Activated B cell treated with CpG ODN at 0.5 μM for 24 hours (primary cell): ENCODE data around the gene ZNF784. TPM values are rescaled to one million over a fixed set of nuclear protein-coding genes. Genes with fewer than 3 reads are reported as not detected.

Source experiments
- ATAC-seq: fragments of 200-7000 bp; cut with Tn5 transposase; one replicate; pipeline ENCODE4 v1.10.0; 2021; ENCODE audit warnings: low read depth, mild to moderate bottlenecking, moderate library complexity
- CTCF ChIA-PET: fragments of 350-600 bp; sonication (Branson Sonifier 250); formaldehyde crosslinking; loops from one replicate; lab custom pipeline; 2021; ENCODE audit warnings: antibody characterized with exemption; lab: Charles Lee
- POLR2A ChIA-PET: fragments of 350-600 bp; sonication (Branson Sonifier 250); formaldehyde crosslinking; loops from one replicate; lab custom pipeline; 2021; ENCODE audit warnings: antibody characterized with exemption; lab: Charles Lee
- DNase-seq: peaks from one replicate; pipeline ENCODE4 v3.0.0; 2022
- H3K27ac Mint-ChIP-seq: one replicate; pipeline ENCODE4 v1.8.0; 2020; ENCODE audit warnings: mixed read lengths
- H3K27me3 Mint-ChIP-seq: one replicate; pipeline ENCODE4 v1.8.0; 2021; ENCODE audit warnings: mixed read lengths
- H3K36me3 Mint-ChIP-seq: one replicate; pipeline ENCODE4 v1.8.0; 2021; ENCODE audit warnings: low read depth, mixed read lengths
- H3K4me1 Mint-ChIP-seq: one replicate; pipeline ENCODE4 v1.8.0; 2021; ENCODE audit warnings: mixed read lengths
- H3K4me3 Mint-ChIP-seq: one replicate; pipeline ENCODE4 v1.8.0; 2020; ENCODE audit warnings: mild to moderate bottlenecking, mixed read lengths
- H3K9me3 Mint-ChIP-seq: one replicate; pipeline ENCODE4 v1.8.0; 2020; ENCODE audit warnings: mixed read lengths
- CTCF ChIP-seq: fragments of 200-600 bp; IDR thresholded peaks from one replicate; pipeline ENCODE4 v1.8.0; 2022; ENCODE audit warnings: antibody characterized with exemption, mild to moderate bottlenecking
- intact Hi-C: fragments of 100-400 bp; cut with micrococcal nuclease; formaldehyde crosslinking; loops from one replicate; pipeline ENCODE4 v1.15.1; 2024
- total RNA-seq: library from RNA; stranded (reverse); gene quantifications from 2 replicates; pipeline ENCODE4 v1.2.3, GENCODE V29; 2022

The ZNF784 gene
- total RNA-seq, 1 donor from 2014 or later: 8.9 TPM

GRCh38 chr19:55647732-55648584 lies 23.6 kb upstream of the ZNF784 start, which contains the start of gene CCDC106:
TSS of gene CCDC106 (plus strand) at chr19:55648212. CDS start at chr19:55649047, 835 bp downstream.
- ChIA-PET POLR2A (interaction anchor here (0.6 to 4.7 kb wide), 13 partner anchors 10 to 564 kb away, joined by 3 to 45 read pairs (median 10); partner anchors contain the start of genes FIZ1, HSPBP1, ZNF524 and ZNF628), CTCF (interaction anchor here (1.0 to 4.4 kb wide), 2 partner anchors 11 to 15 kb away, joined by 4 to 33 read pairs; no protein-coding TSS in a partner anchor)
- H3K27ac Mint-ChIP-seq: peak within 1 kb of the TSS; percentile 95
- DNase-seq (peak; percentile 76), ATAC-seq (peak; percentile 23)
- TF ChIP-seq CTCF: no peak
- H3K4me3 Mint-ChIP-seq: peak within 1 kb of the TSS; percentile 95
- peaks cover 61% of the 10 kb centered on the region for H3K4me1 Mint-ChIP-seq
- no peaks in the 10 kb centered on the region for H3K9me3 Mint-ChIP-seq
- intact Hi-C loops: loop anchor here (10.0 kb wide), 2 partner anchors 667 to 1183 kb away; partner anchors contain the start of genes LENG9 and ZSCAN5A
- H3K27me3 Mint-ChIP-seq: no peaks in the 10 kb centered on the region
- peaks cover 39% of the 10 kb centered on the region for H3K36me3 Mint-ChIP-seq

GRCh38 chr19:55646889-55647731 lies 22.7 kb upstream of the ZNF784 start:
- ATAC-seq (peak; percentile 22), DNase-seq (no peak)
- Mint-ChIP-seq H3K27me3 (no peaks in the 10 kb centered on the region), H3K27ac (peak overlapping the region; percentile 95), H3K4me1 (peaks cover 62% of the 10 kb centered on the region), H3K4me3 (peak overlapping the region; percentile 95), H3K36me3 (peaks cover 36% of the 10 kb centered on the region), H3K9me3 (no peaks in the 10 kb centered on the region)
- no peak for TF ChIP-seq CTCF
- intact Hi-C loops: loop anchor here (10.0 kb wide), 2 partner anchors 668 to 1182 kb away; partner anchors contain the start of genes LENG9 and ZSCAN5A
- POLR2A ChIA-PET: interaction anchor here (0.6 to 4.7 kb wide), 13 partner anchors 10 to 1199 kb away, joined by 3 to 45 read pairs (median 10); partner anchors contain the start of genes FIZ1, LENG8, ZNF524 and ZNF628
- CTCF ChIA-PET: interaction anchor here (0.8 to 4.4 kb wide), 3 partner anchors 10 to 47 kb away, joined by 3 to 33 read pairs (median 4); partner anchors contain the start of genes FIZ1 and ZNF524

GRCh38 chr19:55645512-55645881 lies 21.1 kb upstream of the ZNF784 start:
- Mint-ChIP-seq H3K27ac (peak overlapping the region; percentile 53), H3K4me1 (peaks cover 69% of the 10 kb centered on the region), H3K4me3 (peak overlapping the region; percentile 28), H3K36me3 (peaks cover 28% of the 10 kb centered on the region), H3K27me3 (no peaks in the 10 kb centered on the region), H3K9me3 (no peaks in the 10 kb centered on the region)
- no peak for ATAC-seq
- CTCF ChIA-PET: interaction anchor here (4.4 kb wide), 1 partner anchor 12 kb away, joined by 33 read pairs; no protein-coding TSS in a partner anchor
- POLR2A ChIA-PET: interaction anchor here (0.7 to 4.7 kb wide), 4 partner anchors 9 to 391 kb away, joined by 3 to 47 read pairs (median 4); partner anchors contain the start of genes HSPBP1 and U2AF2
- TF ChIP-seq CTCF: no peak
- DNase-seq: no peak
- intact Hi-C loops: loop anchor here (10.0 kb wide), 2 partner anchors 669 to 1181 kb away; partner anchors contain the start of genes LENG9 and ZSCAN5A

- intact Hi-C loops: loop anchor here (5.0 to 10.0 kb wide), 4 partner anchors 183 to 1180 kb away; partner anchors contain the start of genes C19orf85, ISOC2, LENG9 and ZSCAN5A
- ATAC-seq (no peak), DNase-seq (no peak)
- no peaks in the 10 kb centered on the region for H3K9me3 Mint-ChIP-seq
- peaks cover 28% of the 10 kb centered on the region for H3K36me3 Mint-ChIP-seq
- ChIA-PET CTCF (interaction anchor here (1.0 to 4.4 kb wide), 2 partner anchors 8 to 12 kb away, joined by 3 to 33 read pairs; no protein-coding TSS in a partner anchor), POLR2A (interaction anchor here (0.6 to 4.7 kb wide), 7 partner anchors 8 to 391 kb away, joined by 3 to 47 read pairs (median 4); partner anchors contain the start of genes HSPBP1 and U2AF2)
- no peak for TF ChIP-seq CTCF
- no peaks in the 10 kb centered on the region for H3K27me3 Mint-ChIP-seq
- peak overlapping the region; percentile 96 for H3K27ac Mint-ChIP-seq
- peaks cover 68% of the 10 kb centered on the region for H3K4me1 Mint-ChIP-seq
- peak overlapping the region; percentile 86 for H3K4me3 Mint-ChIP-seq
These were observed 20.6 kb upstream of the ZNF784 start for GRCh38 chr19:55644842-55645511.
